Measurements from ENCODE around the gene SLC16A11. TPM values are rescaled to one million over a fixed set of nuclear protein-coding genes. Genes with fewer than 3 reads are reported as not detected.
A peak's percentile ranks its signal among the peaks of the same experiment; 100 is the strongest.

SLC16A11 gene
- total RNA-seq, 2 donors from 2014 or later, result 0.24 to 0.44 TPM

DNA sequence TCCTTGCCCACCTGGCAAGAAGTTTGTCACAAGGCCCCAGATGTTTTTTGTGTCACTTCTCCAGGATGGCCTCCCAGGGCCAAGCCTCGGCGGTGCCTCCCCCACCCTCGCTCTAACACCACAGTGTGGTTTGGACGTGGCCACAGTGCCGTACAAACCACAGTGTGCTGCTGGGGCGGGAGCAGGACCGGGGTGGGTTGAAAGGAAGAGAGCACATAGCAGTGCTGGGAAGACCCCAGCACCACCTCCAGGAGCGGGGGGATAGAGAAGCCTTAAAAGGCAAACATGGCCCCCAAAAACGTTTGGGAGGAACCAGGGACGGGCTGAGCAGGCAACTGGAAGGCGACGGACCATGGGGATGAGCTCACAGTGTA, 26.1 kb downstream of the SLC16A11 start:
- H3K4me3 Mint-ChIP-seq, result no peak overlapping the region

DNA sequence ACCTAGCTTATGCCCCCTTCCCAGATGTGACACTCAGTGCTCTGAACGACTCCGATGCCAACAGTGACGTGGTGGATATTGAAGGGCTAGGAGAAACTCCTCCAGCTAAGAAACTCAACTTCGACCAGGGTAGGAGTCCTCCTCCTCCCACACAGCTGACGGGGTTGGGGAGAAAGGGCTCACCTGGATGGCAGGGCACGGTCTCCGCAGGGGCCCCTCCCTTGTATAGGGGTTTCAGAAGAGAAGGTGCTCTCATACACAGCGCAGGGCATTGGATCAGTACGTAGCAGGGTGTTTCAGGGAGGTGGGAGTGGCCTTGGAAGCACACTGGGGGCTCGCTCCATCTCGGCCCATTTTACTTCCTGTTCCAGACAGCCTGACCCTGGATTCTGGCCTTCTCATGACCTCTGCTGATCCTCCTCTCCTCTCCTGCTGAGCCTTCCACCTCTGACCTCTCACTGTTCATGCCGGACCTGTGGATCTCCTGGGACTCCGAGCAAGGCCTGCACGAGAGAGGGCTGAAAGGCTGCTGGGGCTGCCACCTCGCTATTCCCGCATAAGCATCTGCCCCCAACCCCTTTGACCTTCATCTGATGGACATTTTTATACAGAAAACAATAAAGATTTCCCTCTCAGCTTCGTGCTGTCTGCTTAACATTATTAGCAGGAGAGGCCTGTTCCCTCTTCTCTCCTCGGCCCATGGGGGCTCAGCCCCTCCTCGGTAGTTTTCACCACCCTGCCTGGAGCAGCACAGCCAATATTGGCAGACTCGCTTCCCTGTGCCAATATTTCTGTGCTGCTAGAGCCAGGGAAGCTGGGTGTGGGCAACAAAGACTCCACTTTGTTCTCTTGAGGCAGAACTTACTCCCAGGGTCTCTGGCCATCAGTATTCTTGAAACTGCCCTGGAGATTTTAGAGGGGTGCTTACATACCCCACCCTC, 26.7 kb downstream of the SLC16A11 start:
- H3K4me3 Mint-ChIP-seq, result no peak overlapping the region

More for the DNA sequence above, 26.1 kb downstream of the SLC16A11 start:
- Mint-ChIP-seq H3K9me3 (no peaks in the 10 kb centered on the region), H3K27me3 (ENCODE audit: insufficient read depth) (peaks cover 24% of the 10 kb centered on the region), H3K4me1 (peaks cover 30% of the 10 kb centered on the region), H3K36me3 (ENCODE audit: low read depth) (peaks cover 18% of the 10 kb centered on the region), H3K27ac (peak overlapping the region; percentile 74)
- H3K9ac ChIP-seq (ENCODE audit: extremely low read depth, low read length, poor library complexity, severe bottlenecking), result no peak overlapping the region
- peaks cover 3% of the 10 kb centered on the region for H3K36me3 ChIP-seq (ENCODE audit: control insufficient read depth, insufficient read depth, low read length)
- WGBS, 2 experiments (ENCODE audit: insufficient coverage in 1 of 2, insufficient read length in 1 of 2), result 95% methylated on average over 6 to 12 of the region's 12 CpGs
- H3K9me3 ChIP-seq (ENCODE audit: control insufficient read depth, low read length), result no peaks in the 10 kb centered on the region
- no peak overlapping the region for H3K27ac ChIP-seq (ENCODE audit: low read depth, low read length)
- DNase-seq, result peak; percentile 45
- H3K4me1 ChIP-seq (ENCODE audit: control insufficient read depth, insufficient read depth, low read length), result no peaks in the 10 kb centered on the region
- no peak overlapping the region for H3K4me3 ChIP-seq (ENCODE audit: low read length)
- H3K27me3 ChIP-seq (ENCODE audit: control insufficient read depth, insufficient read depth, low read length, poor library complexity, severe bottlenecking), result peaks cover 23% of the 10 kb centered on the region
- TF ChIP-seq, protein P1, sequence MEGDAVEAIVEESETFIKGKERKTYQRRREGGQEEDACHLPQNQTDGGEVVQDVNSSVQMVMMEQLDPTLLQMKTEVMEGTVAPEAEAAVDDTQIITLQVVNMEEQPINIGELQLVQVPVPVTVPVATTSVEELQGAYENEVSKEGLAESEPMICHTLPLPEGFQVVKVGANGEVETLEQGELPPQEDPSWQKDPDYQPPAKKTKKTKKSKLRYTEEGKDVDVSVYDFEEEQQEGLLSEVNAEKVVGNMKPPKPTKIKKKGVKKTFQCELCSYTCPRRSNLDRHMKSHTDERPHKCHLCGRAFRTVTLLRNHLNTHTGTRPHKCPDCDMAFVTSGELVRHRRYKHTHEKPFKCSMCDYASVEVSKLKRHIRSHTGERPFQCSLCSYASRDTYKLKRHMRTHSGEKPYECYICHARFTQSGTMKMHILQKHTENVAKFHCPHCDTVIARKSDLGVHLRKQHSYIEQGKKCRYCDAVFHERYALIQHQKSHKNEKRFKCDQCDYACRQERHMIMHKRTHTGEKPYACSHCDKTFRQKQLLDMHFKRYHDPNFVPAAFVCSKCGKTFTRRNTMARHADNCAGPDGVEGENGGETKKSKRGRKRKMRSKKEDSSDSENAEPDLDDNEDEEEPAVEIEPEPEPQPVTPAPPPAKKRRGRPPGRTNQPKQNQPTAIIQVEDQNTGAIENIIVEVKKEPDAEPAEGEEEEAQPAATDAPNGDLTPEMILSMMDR (conservative IDR thresholded peaks at IDR 0.05), result no peak

DNA sequence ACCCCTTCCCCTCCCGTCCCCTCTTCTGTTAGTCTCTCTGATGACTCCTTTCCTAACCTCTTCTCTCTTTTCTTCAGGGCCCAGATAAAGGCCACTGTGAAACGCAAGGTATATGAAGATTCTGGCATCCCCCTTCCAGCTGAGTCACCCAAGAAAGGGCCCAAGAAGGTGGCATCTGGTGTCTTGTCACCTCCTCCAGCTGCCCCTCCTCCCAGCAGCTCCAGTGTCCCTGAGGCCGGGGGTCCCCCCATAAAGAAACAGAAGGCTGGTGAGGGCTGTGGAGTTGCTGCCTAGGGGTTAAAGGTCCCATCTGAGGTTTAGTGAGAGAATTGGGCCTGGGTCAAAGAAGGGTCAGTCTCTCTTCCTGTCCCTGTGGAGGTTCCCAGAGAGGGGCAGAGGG, 27.5 kb downstream of the SLC16A11 start:
- 83 to 87% methylated on average over 2 to 3 of the region's 3 CpGs for WGBS, 2 experiments (ENCODE audit: insufficient coverage in 1 of 2, insufficient read length in 1 of 2)
- Histone ChIP-seq H3K27ac (ENCODE audit: low read depth, low read length) (no peak overlapping the region), H3K36me3 (ENCODE audit: control insufficient read depth, insufficient read depth, low read length) (peaks cover 3% of the 10 kb centered on the region), H3K4me3 (ENCODE audit: low read length) (no peak overlapping the region), H3K4me1 (ENCODE audit: control insufficient read depth, insufficient read depth, low read length) (no peaks in the 10 kb centered on the region), H3K9me3 (ENCODE audit: control insufficient read depth, low read length) (no peaks in the 10 kb centered on the region), H3K9ac (ENCODE audit: extremely low read depth, low read length, poor library complexity, severe bottlenecking) (no peak overlapping the region), H3K27me3 (ENCODE audit: control insufficient read depth, insufficient read depth, low read length, poor library complexity, severe bottlenecking) (peaks cover 9% of the 10 kb centered on the region)
- H3K36me3 Mint-ChIP-seq (ENCODE audit: low read depth), result peaks cover 18% of the 10 kb centered on the region
- H3K9me3 Mint-ChIP-seq, result no peaks in the 10 kb centered on the region
- DNase-seq, result peak; percentile 36
- TF ChIP-seq, protein P1 (conservative IDR thresholded peaks at IDR 0.05), result no peak
- peaks cover 29% of the 10 kb centered on the region for H3K4me1 Mint-ChIP-seq
- peak overlapping the region; percentile 94 for H3K4me3 Mint-ChIP-seq
- peaks cover 11% of the 10 kb centered on the region for H3K27me3 Mint-ChIP-seq (ENCODE audit: insufficient read depth)
- H3K27ac Mint-ChIP-seq, result peak overlapping the region; percentile 70

More for the DNA sequence above, 26.7 kb downstream of the SLC16A11 start:
- no peak overlapping the region for H3K4me3 ChIP-seq (ENCODE audit: low read length)
- H3K9ac ChIP-seq (ENCODE audit: extremely low read depth, low read length, poor library complexity, severe bottlenecking), result no peak overlapping the region
- Mint-ChIP-seq H3K4me1 (peaks cover 30% of the 10 kb centered on the region), H3K27ac (no peak overlapping the region), H3K9me3 (no peaks in the 10 kb centered on the region), H3K27me3 (ENCODE audit: insufficient read depth) (peaks cover 17% of the 10 kb centered on the region), H3K36me3 (ENCODE audit: low read depth) (peaks cover 18% of the 10 kb centered on the region)
- peaks cover 3% of the 10 kb centered on the region for H3K36me3 ChIP-seq (ENCODE audit: control insufficient read depth, insufficient read depth, low read length)
- peaks cover 16% of the 10 kb centered on the region for H3K27me3 ChIP-seq (ENCODE audit: control insufficient read depth, insufficient read depth, low read length, poor library complexity, severe bottlenecking)
- 92 to 93% methylated on average over 11 to 20 of the region's 20 CpGs for WGBS, 2 experiments (ENCODE audit: insufficient coverage in 1 of 2, insufficient read length in 1 of 2)
- H3K27ac ChIP-seq (ENCODE audit: low read depth, low read length), result no peak overlapping the region
- H3K4me1 ChIP-seq (ENCODE audit: control insufficient read depth, insufficient read depth, low read length), result no peaks in the 10 kb centered on the region
- no peaks in the 10 kb centered on the region for H3K9me3 ChIP-seq (ENCODE audit: control insufficient read depth, low read length)
- TF ChIP-seq, protein P1 (conservative IDR thresholded peaks at IDR 0.05), result no peak
- DNase-seq, result peak; percentile 48
